ES-I3 (cell line): Measurements from ENCODE around the gene CLTCL1.
A peak's percentile ranks its signal among the peaks of the same experiment; 100 is the strongest.
"Not testable (repeated sequence)": the region's sequence is repeated elsewhere in the genome, so short reads cannot be mapped to it uniquely, and the experiment has no call there.

Source experiments
- H3K36me3 ChIP-seq: 2 replicates; pipeline ENCODE4 v1.6.1; 2013; ENCODE audit warnings: mild to moderate bottlenecking, low read length, control low read depth, moderate library complexity; ENCODE audit not compliant: insufficient read depth
- H3K4me1 ChIP-seq: 2 replicates; pipeline ENCODE4 v1.6.1; 2013; ENCODE audit warnings: mild to moderate bottlenecking, control low read depth, low read length; ENCODE audit not compliant: insufficient read depth
- H3K9ac ChIP-seq: 2 replicates; pipeline ENCODE4 v1.6.1; 2013; ENCODE audit warnings: low read depth, mild to moderate bottlenecking, low read length, moderate library complexity
- H3K9me3 ChIP-seq: 2 replicates; pipeline ENCODE4 v1.6.1; 2013; ENCODE audit warnings: mild to moderate bottlenecking, low read length, moderate library complexity; ENCODE audit not compliant: control insufficient read depth, insufficient read depth

The CLTCL1 gene

DNA sequence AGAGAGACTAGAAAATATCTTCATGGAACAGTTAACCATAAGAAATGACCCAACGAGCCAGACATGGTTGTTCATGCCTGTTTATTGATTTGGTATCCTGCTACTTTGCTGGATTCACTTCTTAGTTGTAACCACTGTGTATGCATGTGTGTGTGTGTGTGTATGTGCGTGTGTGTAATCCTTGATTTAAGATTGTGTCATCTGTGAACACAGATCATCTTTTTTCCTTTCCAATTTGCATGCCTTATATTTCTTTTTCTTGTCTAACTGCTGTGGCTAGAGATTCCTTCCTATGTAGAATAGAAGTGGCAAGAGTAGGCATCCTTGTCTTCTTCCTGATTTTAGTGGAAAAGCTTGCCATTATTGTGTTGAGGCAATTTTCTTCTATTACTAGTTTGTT, 16.4 kb upstream of the CLTCL1 start:
- no peaks in the 10 kb centered on the region for H3K9me3 ChIP-seq
- H3K9ac ChIP-seq, result no peak overlapping the region
- H3K36me3 ChIP-seq, result no peaks in the 10 kb centered on the region
- no peaks in the 10 kb centered on the region for H3K4me1 ChIP-seq

GRCh38 chr22:19306535-19306934, 15.0 kb upstream of the CLTCL1 start:
- not testable (repeated sequence) for H3K9ac ChIP-seq, H3K4me1 ChIP-seq, H3K36me3 ChIP-seq, H3K9me3 ChIP-seq

GRCh38 chr22:19304547-19304946, 13.0 kb upstream of the CLTCL1 start:
- H3K4me1 ChIP-seq, result no peaks in the 10 kb centered on the region
- H3K36me3 ChIP-seq, result no peaks in the 10 kb centered on the region
- no peaks in the 10 kb centered on the region for H3K9me3 ChIP-seq
- H3K9ac ChIP-seq, result no peak overlapping the region

DNA sequence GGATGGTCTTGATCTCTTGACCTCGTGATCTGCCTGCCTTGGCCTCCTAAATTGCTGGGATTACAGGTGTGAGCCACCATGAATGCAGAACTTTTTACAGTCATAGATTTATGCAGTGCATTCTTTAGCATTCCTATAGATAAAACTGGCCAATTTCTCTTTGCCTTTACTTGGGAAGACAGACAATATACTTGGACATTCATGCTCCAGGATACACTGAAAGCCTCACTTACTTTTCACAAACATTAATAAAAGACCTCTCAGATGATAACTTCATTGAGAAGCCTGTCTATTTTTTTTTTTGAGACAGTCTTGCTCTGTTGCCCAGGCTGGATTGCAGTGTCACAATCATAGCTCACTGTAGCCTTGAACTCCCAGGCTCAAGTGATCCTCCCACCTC, 12.3 kb upstream of the CLTCL1 start:
- H3K9ac ChIP-seq, result no peak overlapping the region
- H3K4me1 ChIP-seq, result no peaks in the 10 kb centered on the region
- no peaks in the 10 kb centered on the region for H3K9me3 ChIP-seq
- H3K36me3 ChIP-seq, result no peaks in the 10 kb centered on the region

GRCh38 chr22:19295733-19296132, 4.2 kb upstream of the CLTCL1 start:
- no peak overlapping the region for H3K9ac ChIP-seq
- no peaks in the 10 kb centered on the region; the same call in 1 of the 2 replicates for H3K4me1 ChIP-seq
- H3K36me3 ChIP-seq, result no peaks in the 10 kb centered on the region
- no peaks in the 10 kb centered on the region for H3K9me3 ChIP-seq

DNA sequence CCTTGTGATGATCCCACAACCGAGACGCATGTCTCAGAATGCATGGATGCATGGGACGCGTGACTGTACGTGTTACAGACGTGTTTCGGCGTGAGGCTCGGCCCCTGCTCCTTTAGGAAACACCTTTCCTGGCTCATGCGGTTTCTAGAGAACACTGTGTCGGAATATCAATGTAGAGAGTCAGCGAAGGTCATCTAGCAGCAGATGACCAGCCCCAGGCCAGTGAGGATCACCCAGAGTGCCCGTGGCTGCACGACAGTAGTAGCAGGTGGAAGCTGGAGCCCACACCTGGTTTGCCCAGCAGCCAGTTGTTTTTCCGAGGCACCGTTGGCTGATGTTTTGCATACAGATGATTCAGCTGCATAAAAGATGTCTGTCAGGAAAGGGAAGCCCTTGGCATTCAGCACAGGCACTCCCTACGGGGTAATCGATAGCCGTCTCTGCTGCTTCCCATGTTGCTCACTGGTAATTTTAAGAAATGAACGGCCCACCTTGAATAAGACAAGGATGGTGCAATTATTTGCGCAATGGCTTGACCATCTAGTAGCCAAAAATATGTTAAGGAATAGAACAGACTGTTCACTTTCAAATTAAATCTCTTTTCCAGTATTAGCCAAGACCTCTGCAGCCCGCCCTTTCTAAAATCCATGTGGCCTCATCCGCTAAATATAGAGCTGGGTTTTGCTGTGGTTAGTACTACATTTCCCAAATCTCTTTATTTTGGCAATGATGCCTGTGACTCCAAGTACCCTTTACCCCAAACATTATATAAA, 1.1 kb upstream of the CLTCL1 start:
- Histone ChIP-seq H3K4me1 (peaks cover 1% of the 10 kb centered on the region), H3K9me3 (no peaks in the 10 kb centered on the region), H3K36me3 (no peaks in the 10 kb centered on the region), H3K9ac (peak overlapping the region; percentile 73; the same call in 1 of the 2 replicates)

DNA sequence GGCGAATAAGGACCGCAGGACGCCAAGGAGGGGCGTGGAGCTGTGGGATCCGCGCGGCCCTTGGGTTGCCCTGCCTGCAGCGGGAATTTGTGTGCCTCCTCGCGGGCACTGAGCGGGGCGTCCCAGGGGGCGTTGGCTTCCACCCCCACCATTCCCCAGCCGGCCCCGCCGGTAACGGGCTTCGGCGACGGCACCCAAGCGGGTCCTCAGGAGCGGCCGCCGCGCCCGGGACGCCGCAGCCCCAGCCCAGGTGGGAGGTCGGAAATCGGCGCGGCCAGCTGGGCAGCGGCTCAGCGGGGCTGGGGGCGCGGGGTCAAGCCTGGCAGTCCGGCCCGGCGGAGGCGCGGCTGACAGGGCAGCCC, 320 bp downstream of the CLTCL1 start:
- H3K9me3 ChIP-seq, result no peaks in the 10 kb centered on the region
- no peaks in the 10 kb centered on the region for H3K36me3 ChIP-seq
- peak overlapping the region; percentile 82 for H3K9ac ChIP-seq
- H3K4me1 ChIP-seq, result peaks cover 10% of the 10 kb centered on the region

- Histone ChIP-seq H3K9ac (peak overlapping the region; percentile 82), H3K36me3 (no peaks in the 10 kb centered on the region), H3K4me1 (peaks cover 11% of the 10 kb centered on the region), H3K9me3 (no peaks in the 10 kb centered on the region)
These were observed 910 bp downstream of the CLTCL1 start for GRCh38 chr22:19290400-19291217.

DNA sequence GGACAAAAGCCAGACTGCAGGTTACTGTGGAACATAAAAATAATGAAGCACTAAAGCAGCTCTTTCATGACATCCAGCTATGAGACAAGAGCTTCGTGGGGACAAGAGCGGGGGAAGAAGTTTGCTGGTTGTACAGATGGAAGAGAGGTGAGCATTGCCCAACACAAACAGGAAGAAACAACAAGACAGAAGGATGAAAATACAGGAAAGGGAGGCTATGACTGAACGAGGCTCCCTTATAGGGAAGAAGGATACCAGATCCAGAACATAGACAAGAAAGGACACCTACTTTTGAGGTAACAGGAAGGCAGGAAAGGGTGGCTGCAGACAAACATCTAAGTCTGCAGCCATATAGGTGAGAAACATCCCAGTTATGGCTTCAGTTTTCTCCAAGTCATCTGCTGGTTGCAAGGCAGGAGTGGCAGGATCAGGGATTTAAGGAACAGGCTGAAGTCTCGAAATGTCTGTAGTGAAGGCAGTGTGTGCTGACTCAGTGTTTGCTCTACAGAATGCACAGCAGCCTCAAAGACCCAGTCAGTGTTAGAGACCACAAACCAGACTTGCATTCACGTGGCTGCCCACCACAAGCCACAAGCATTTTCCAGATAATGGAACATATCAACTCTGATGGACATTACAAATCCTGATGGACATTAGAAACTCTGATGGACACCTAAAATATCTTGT, 1.9 kb downstream of the CLTCL1 start:
- no peaks in the 10 kb centered on the region for H3K36me3 ChIP-seq
- H3K9me3 ChIP-seq, result no peaks in the 10 kb centered on the region
- H3K4me1 ChIP-seq, result peaks cover 11% of the 10 kb centered on the region
- no peak overlapping the region for H3K9ac ChIP-seq

DNA sequence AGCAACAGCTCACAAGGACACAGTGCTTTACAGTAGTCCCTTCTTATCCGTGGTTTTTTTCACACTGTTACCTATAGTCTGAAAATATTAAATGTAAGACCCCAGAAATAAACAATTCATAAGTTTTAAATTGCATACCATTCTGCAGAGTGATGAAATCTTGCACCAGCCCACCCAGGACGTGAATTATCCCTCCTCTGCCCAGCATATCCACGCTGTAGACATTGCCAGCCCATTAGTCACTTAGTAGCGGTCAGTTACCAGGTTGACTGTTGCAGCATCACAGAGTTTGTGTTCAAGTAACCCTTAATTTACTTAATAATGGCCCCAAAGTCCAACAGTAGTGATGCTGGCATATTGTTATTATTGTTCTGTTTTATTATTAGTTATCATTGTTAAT, 3.6 kb downstream of the CLTCL1 start:
- Histone ChIP-seq H3K36me3 (no peaks in the 10 kb centered on the region), H3K4me1 (peaks cover 11% of the 10 kb centered on the region), H3K9me3 (no peaks in the 10 kb centered on the region), H3K9ac (no peak overlapping the region)

- Histone ChIP-seq H3K36me3 (no peaks in the 10 kb centered on the region), H3K9ac (no peak overlapping the region), H3K9me3 (no peaks in the 10 kb centered on the region), H3K4me1 (peaks cover 11% of the 10 kb centered on the region)
These were observed 4.3 kb downstream of the CLTCL1 start for GRCh38 chr22:19287076-19287707.

DNA sequence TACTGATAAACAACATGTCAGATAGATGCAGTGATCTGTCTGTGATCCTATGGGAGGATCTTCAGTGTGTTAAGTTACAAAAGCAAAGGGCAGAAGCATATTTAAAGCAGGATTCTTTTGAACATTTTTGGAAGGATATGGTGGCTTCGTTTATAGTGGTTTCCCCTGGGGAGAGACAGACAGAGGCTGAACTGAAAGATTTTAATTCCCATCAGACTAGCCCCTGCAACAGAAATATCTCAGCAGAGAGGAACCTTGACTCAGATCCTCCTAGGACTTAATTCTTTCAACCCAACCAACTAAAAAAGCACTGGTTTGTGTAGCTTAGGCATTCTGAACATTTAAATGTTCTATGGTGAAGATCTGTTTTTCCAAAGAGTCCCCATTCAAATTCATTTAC, 5.7 kb downstream of the CLTCL1 start:
- Histone ChIP-seq H3K9ac (no peak overlapping the region), H3K36me3 (no peaks in the 10 kb centered on the region), H3K9me3 (no peaks in the 10 kb centered on the region), H3K4me1 (peaks cover 11% of the 10 kb centered on the region)

GRCh38 chr22:19279143-19279542, 12.4 kb downstream of the CLTCL1 start:
- not testable (repeated sequence) for H3K9ac ChIP-seq

DNA sequence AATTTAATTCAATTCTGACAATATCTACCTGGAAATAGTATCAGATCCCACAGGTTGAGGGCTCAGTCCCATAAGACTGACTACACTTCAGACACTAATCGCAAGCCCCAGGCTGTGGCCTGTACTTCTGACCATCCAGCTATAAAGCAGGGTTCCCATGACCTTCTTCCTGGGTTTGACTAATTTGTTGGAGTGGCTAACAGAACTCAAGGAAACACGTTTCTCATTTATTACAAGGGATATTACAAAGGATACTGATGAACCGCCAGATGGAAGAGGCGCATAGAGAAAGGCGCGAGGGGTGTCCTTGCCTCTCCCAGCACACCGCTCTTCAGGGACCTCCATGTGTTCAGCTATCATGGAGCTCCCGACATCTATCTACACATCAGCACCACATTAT, 13.7 kb downstream of the CLTCL1 start:
- Histone ChIP-seq H3K9ac (no peak overlapping the region), H3K4me1 (no peaks in the 10 kb centered on the region), H3K36me3 (no peaks in the 10 kb centered on the region; the same call in 1 of the 2 replicates), H3K9me3 (no peaks in the 10 kb centered on the region)

More at GRCh38 chr22:19279143-19279542, 12.4 kb downstream of the CLTCL1 start:
- not testable (repeated sequence) for H3K9me3 ChIP-seq, H3K4me1 ChIP-seq, H3K36me3 ChIP-seq
